ENCODE data around the gene RNPS1.

Gene RNPS1

GRCh38 chr16:2211923-2212347, 56.0 kb downstream of the RNPS1 start:
- no peak for DNase-seq

- no peak for DNase-seq
These were observed 57.2 kb downstream of the RNPS1 start, which contains the start of gene BRICD5 for GRCh38 chr16:2210386-2211365. TSS of gene BRICD5 (minus strand) at chr16:2210863. CDS start at chr16:2210833, 30 bp downstream.

DNA sequence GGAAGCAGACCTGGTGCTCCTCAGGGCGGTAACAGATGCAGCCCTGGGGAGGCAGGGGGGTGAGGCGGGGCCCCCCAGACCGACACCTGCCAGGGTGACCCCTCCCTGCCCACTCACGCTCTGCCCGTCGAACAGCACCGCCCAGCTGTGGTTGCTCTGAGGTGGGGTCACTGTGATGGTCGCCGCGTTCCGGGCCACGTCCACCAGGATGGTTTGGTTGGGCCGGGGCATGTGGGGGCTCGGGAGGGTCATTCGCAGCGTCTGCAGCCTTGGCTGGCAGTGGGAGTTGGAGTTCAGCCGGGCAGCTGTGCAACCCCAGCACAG, 58.0 kb downstream of the RNPS1 start:
- DNase-seq, result no peak

- DNase-seq, result no peak
These were observed 58.5 kb downstream of the RNPS1 start for GRCh38 chr16:2209258-2210008.

- no peak for DNase-seq
These were observed 59.2 kb downstream of the RNPS1 start for GRCh38 chr16:2208772-2209171.

DNA sequence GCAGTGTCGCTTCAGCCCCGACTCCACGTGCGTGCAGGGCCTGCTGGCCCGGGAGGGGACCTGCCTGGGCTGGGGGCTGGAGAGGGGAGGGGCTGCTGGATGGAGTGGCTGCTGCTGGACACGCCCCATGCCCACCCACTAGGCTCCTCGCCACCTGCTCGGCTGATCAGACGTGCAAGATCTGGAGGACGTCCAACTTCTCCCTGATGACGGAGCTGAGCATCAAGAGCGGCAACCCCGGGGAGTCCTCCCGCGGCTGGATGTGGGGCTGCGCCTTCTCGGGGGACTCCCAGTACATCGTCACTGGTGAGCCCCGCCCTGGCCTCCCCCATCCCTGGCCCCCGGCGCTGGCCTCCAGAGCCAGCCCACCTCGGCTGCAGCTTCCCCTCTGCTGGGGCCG, 59.6 kb downstream of the RNPS1 start:
- DNase-seq, result no peak

DNA sequence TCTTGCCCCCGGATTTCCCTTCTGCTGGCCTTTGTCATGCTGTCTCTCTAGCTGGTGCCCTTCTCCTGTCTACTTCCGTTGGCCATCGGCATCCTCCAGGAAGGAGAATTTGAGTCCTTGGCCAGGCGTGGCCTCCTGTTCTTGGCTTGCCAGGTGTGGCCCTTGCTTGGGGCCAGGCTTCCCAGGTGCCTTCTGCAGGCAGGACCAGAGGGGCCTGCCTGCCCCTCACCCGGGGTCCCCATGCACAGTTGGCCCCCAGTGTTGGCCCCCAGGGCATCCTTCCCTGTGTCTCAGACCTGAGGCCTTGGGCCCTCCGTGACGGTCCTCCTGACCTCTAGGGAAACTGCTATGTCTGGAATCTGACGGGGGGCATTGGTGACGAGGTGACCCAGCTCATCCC, 60.1 kb downstream of the RNPS1 start:
- DNase-seq, result no peak

DNA sequence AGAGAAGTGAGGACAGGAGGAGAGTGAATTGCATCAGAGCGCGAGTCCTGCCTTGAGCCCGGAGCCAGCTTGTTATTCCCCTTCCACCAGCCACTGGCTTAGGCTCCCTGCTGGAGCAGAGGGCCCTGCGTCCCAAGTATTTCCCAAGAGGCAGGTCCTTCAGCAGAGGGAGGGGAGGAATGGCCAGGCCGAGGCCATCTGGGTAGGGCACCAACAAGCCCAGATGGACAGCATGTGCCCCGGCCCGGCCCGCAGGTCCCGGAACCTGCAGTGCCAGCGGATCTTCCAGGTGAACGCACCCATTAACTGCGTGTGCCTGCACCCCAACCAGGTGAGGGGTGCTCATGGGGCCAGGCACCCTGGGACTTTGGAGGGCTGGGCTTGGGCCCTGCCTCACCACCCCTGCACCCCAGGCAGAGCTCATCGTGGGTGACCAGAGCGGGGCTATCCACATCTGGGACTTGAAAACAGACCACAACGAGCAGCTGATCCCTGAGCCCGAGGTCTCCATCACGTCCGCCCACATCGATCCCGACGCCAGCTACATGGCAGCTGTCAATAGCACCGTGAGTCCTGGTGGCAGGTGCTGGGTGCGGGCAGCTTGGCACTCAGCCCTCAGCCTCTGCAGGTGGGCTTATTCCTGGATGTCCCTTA, 61.0 kb downstream of the RNPS1 start:
- no peak for DNase-seq

DNA sequence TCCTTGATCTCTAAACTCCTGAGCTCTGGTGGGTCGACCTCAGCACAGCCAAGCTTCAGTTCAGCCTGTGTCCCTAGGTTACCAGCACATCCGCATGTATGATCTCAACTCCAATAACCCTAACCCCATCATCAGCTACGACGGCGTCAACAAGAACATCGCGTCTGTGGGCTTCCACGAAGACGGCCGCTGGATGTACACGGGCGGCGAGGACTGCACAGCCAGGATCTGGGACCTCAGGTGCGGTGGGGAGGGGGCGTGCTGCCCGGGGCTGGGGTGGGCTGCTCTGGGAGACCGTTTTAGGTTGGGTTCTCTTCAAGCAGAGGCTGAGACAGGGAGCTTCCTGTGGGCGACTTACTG, 61.5 kb downstream of the RNPS1 start:
- DNase-seq, result no peak

GRCh38 chr16:2205967-2206313, 62.0 kb downstream of the RNPS1 start:
- DNase-seq, result no peak

DNA sequence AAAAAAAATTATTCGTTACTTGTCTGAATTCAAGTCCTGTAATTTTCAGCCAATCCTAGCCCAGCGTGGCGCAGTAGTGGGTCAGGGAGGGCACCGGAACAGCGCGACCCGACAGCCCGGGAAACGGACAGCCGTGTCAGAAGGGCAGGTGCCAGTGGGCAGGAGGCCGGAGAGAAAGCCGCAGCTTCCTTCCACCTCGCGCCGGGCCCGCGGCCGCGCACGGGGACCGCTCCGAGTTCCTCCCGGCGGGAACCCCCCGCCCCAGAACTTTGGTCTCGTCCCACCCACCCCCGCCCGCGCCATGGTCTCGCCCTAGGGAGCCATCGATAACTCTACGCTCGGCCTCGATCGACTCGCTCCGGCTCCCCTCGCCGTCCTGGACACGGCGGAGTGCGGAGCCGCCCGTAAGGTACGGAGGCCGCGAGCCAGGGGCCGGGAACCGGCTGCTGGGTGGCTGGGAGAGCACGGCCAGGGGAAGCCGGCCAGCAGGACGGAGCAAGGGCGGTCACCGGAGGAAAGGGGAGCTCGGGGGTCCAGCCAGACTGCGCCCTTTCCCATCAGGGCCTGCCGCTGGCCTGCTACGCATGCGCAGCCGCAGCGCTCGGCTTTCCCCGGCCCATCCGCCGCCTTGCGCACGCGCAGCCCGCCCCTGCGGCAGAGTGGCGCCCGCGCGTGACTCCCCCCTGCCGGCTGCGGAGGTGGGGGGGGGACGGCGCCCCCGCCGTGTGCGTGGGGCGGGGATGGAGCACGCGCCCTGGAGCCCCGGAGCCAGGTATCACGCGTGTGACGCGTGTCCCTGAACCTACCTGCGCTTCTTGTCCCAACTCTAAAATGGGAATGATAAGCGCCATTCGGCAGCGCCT, 62.6 kb downstream of the RNPS1 start, which contains the start of gene MLST8:
MLST8 (plus strand) TSS at position 351 of the 863 bp plus-strand sequence. CDS start 632 bp downstream, outside the sequence.
- DNase-seq, result peak; percentile 95

DNA sequence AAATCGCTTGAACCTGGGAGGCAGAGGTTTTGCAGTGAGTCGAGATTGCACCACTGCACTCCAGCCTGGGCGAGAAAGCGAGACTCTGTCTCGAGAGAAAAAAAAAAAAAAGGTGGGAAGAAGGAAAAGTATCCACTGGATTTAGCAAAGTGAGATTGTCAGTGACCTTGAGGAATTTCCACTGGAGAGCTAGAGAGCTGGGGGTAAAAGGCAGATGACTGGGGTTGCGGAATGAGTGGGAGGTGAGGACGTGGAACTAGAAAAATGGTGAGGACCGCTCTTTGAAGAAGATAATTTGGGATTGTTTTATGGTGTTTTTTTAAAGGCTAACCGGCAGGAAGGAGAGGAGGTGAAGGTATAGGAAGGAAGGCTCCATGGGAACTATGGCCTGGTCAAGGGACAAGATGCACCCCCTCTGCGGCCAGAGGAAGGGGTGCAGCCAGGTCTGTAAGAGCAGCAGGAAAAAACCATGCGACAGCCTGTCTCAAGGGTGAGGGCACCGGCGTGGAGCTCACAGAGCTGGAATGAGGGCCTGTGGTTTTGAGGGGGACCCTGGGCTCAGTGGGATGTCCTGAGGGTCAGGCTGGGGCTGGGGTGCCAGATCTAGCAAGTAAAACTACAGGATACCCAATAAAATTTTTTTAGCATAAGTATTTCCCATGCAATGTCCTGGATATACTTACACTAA, 63.4 kb downstream of the RNPS1 start:
- peak; percentile 13 for DNase-seq
